NT2/D1 (cell line): ENCODE results near the gene NATD1.

ENCODE experiments used
- DNase-seq: peaks from one replicate; pipeline ENCODE4 v3.0.0-alpha.2; 2011; ENCODE audit warnings: low read depth, low spot score
- H3K27me3 ChIP-seq: 2 replicates; pipeline ENCODE4 v1.6.0; 2011; ENCODE audit warnings: mild to moderate bottlenecking; ENCODE audit not compliant: insufficient read length, insufficient read depth
- H3K36me3 ChIP-seq: 2 replicates; pipeline ENCODE4 v1.6.1; 2011; ENCODE audit warnings: mild to moderate bottlenecking, low read length, mixed read lengths; ENCODE audit not compliant: insufficient read depth, insufficient read length
- H3K4me1 ChIP-seq: 2 replicates; pipeline ENCODE4 v1.5.1; 2011; ENCODE audit not compliant: insufficient read depth, insufficient read length
- H3K4me3 ChIP-seq: 2 replicates; pipeline ENCODE4 v1.5.1; 2011; ENCODE audit warnings: low read depth; ENCODE audit not compliant: insufficient read length
- H3K9ac ChIP-seq: 2 replicates; pipeline ENCODE4 v1.6.0; 2011; ENCODE audit warnings: low read depth; ENCODE audit not compliant: insufficient read length
- H3K9me3 ChIP-seq: 2 replicates; pipeline ENCODE4 v1.5.1; 2011; ENCODE audit warnings: mild to moderate bottlenecking, low read length; ENCODE audit not compliant: insufficient read depth
- SUZ12 ChIP-seq: IDR thresholded peaks from 2 replicates; pipeline ENCODE4 v1.6.1; 2011; ENCODE audit not compliant: insufficient read length, insufficient read depth; ENCODE audit errors: extremely low read depth
- YY1 ChIP-seq: IDR thresholded peaks from 2 replicates; pipeline ENCODE4 v1.6.1; 2011; ENCODE audit not compliant: insufficient read length, insufficient read depth
- ZNF274 ChIP-seq: IDR thresholded peaks from 2 replicates; pipeline ENCODE4 v1.6.1; 2011; ENCODE audit warnings: mild to moderate bottlenecking, low read depth, low read length

NATD1 gene

DNA sequence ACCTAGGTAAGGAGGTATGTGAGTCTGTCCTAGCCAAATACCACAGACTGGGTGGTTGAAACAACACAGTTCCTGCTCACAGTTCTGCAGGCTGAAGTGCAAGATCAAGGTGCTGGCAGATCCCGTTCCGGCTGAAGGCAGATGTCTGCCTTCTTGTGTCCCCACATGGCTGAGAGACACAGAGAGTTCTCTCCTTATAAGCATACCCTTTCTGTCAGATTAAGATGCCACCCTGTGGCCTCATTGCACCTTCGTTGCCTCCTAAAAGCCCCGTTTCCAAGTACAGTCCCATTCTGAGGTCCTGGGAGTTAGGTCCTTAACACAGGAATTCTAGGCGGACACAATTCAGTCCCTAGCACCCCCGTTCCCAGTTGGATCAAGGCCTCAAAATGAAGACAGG, 30.1 kb downstream of the NATD1 start:
- TF ChIP-seq SUZ12 (no peak), YY1 (no peak), ZNF274 (no peak)
- Histone ChIP-seq H3K27me3 (no peaks in the 10 kb centered on the region), H3K9ac (no peak overlapping the region), H3K4me1 (no peaks in the 10 kb centered on the region), H3K9me3 (peaks cover 13% of the 10 kb centered on the region; the same call in 1 of the 2 replicates), H3K4me3 (no peak overlapping the region), H3K36me3 (peaks cover 18% of the 10 kb centered on the region)
- DNase-seq: no peak

- Histone ChIP-seq H3K9me3 (peaks cover 13% of the 10 kb centered on the region; the same call in 1 of the 2 replicates), H3K36me3 (peaks cover 20% of the 10 kb centered on the region), H3K4me1 (peaks cover 2% of the 10 kb centered on the region), H3K4me3 (no peak overlapping the region), H3K9ac (no peak overlapping the region), H3K27me3 (no peaks in the 10 kb centered on the region)
- DNase-seq: no peak
- TF ChIP-seq ZNF274 (no peak), YY1 (no peak), SUZ12 (no peak)
These were observed 34.3 kb downstream of the NATD1 start for GRCh38 chr17:21218831-21219380.

GRCh38 chr17:21218101-21218500, 35.1 kb downstream of the NATD1 start:
- H3K4me3 ChIP-seq: no peak overlapping the region
- H3K9me3 ChIP-seq: peaks cover 13% of the 10 kb centered on the region; the same call in 1 of the 2 replicates
- H3K36me3 ChIP-seq: peaks cover 20% of the 10 kb centered on the region
- no peak overlapping the region for H3K9ac ChIP-seq
- DNase-seq: no peak
- H3K27me3 ChIP-seq: no peaks in the 10 kb centered on the region
- TF ChIP-seq YY1 (no peak), ZNF274 (no peak), SUZ12 (no peak)
- peaks cover 2% of the 10 kb centered on the region for H3K4me1 ChIP-seq

DNA sequence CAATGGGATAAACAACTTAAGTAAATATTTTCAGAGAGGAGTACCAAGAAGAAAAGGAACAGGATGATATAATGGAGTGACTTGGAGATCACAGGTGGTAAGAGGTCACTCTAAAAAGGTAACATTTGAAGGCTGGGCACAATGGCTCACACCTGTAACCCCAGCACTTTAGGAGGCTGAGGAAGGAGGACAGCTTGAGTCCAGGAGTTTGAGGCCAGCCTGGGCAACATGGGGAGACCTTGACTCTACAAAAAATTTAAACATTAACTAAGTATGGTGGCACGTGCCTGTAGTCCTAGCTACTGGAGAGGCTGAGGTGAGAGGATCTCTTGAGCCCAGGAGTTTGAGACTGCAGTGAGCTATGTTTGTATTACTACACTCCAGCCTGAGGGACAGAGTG, 35.9 kb downstream of the NATD1 start:
- Histone ChIP-seq H3K9ac (no peak overlapping the region), H3K4me1 (peaks cover 2% of the 10 kb centered on the region), H3K9me3 (peaks cover 7% of the 10 kb centered on the region; the same call in 1 of the 2 replicates), H3K27me3 (no peaks in the 10 kb centered on the region), H3K4me3 (no peak overlapping the region), H3K36me3 (peaks cover 18% of the 10 kb centered on the region)
- DNase-seq: no peak
- TF ChIP-seq SUZ12 (no peak), ZNF274 (no peak), YY1 (no peak)

DNA sequence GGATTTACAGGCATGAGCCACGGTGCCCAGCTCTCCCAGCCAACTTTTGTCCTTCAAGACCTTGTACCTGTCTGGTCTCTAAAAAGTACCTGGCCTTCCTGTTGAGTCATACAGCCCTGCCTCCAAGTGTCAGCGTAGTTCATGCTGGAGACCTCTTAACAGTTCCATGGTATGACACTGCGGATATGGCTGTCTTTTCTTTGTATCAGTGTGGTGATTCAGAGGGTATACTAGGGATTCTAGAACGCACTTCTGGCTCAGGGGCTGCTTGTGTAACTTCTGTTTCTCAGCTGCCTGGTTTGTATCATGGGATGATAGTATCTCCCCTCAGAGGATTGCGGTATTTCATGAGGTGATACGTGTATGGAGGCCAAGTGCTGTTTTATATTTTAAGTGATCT, 37.3 kb downstream of the NATD1 start:
- no peak overlapping the region for H3K4me3 ChIP-seq
- no peaks in the 10 kb centered on the region for H3K27me3 ChIP-seq
- H3K9ac ChIP-seq: peak overlapping the region; percentile 36
- no peaks in the 10 kb centered on the region for H3K9me3 ChIP-seq
- TF ChIP-seq YY1 (no peak), SUZ12 (no peak), ZNF274 (no peak)
- peaks cover 23% of the 10 kb centered on the region for H3K36me3 ChIP-seq
- no peak for DNase-seq
- H3K4me1 ChIP-seq: peaks cover 10% of the 10 kb centered on the region

- peak overlapping the region; percentile 99 for H3K9ac ChIP-seq
- peak overlapping the region; percentile 91 for H3K4me3 ChIP-seq
- H3K27me3 ChIP-seq: no peaks in the 10 kb centered on the region
- no peak for DNase-seq
- TF ChIP-seq ZNF274 (no peak), SUZ12 (no peak), YY1 (no peak)
- peaks cover 11% of the 10 kb centered on the region for H3K4me1 ChIP-seq
- no peaks in the 10 kb centered on the region for H3K9me3 ChIP-seq
- H3K36me3 ChIP-seq: peaks cover 26% of the 10 kb centered on the region
These were observed 38.3 kb downstream of the NATD1 start for GRCh38 chr17:21214777-21215541.

DNA sequence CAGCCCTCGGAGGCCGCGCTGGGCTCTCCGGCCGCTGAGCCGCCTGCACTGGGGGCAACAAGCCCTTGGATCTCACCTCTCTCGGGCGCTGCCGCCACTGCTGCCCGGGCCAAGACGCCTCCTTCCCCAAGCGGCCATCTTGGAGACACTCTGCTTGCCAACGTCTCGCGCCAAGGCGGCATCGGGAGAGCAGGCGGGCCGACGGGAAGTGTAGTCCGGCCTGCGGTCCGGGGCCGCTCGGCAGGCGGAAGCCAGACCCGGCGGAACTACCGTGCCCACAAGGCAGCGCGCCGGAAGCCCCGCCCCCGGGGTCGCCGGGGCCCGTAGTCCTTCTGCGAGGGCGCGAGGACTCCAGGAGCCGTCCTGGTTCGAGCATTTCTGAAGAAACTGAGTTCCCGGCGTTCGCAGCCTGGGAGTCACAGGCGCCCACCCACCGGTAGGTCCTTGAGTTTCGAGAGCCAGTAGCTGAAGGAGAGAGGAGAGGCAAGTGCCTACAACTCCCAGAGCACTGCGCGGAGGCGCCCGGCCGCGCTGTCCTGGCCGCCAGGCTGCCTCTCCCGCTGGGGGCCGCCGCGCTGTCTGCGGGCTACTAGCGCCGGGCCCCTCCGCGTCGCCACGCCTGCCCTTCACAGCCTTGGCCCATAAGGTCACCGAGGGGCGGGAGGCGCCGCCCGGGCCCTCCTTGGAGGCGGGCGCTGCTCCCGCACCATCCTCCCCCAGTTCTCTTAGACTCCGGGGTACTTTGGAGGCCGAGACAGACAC, 39.0 kb downstream of the NATD1 start, which contains the start of gene TMEM11:
Gene TMEM11, minus strand, starts transcription at position 147 of the 762 bp plus-strand sequence. Its CDS starts 9 bp downstream, at position 138.
- Histone ChIP-seq H3K27me3 (no peaks in the 10 kb centered on the region), H3K9me3 (no peaks in the 10 kb centered on the region), H3K9ac (peak within 1 kb of the TSS; percentile 99), H3K4me1 (peaks cover 11% of the 10 kb centered on the region), H3K36me3 (peaks cover 32% of the 10 kb centered on the region), H3K4me3 (peak within 1 kb of the TSS; percentile 91)
- DNase-seq: peak; percentile 86
- TF ChIP-seq ZNF274 (no peak), YY1 (peak; percentile 91), SUZ12 (no peak)
